MV-4-11 (cell line): ENCODE data around the gene PPIL4.
A peak's percentile ranks its signal among the peaks of the same experiment; 100 is the strongest.

ENCODE experiments used
- DNase-seq: peaks from one replicate; lab custom pipeline; 2025; lab: John Stamatoyannopoulos, UW

PPIL4 gene

GRCh38 chr6:149545754-149546471, at the start of gene PPIL4:
PPIL4 (minus strand) TSS chr6:149546043; CDS start chr6:149546005, 38 bp downstream.
- DNase-seq: peak; percentile 89

DNA sequence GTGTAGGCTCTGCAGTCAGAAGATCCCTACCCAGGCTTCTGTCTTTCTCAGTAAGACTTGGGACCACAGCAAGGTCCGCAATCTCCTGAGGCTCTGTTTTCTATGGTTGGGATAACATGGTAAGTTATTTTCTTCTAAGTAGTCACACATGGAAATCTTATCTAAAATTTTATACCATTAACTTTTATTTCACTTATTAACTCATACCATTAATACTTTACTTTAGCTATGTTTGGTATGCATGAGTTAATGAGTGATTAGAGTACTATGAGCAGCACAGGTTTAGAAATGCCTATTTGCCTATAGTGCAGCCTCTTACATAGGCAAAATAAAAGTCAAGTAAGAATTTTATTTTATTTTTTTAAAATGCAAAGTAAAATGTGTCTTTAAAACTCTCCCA, 47.6 kb upstream of the PPIL4 start:
- no peak for DNase-seq

GRCh38 chr6:149592983-149593382, 47.1 kb upstream of the PPIL4 start:
- DNase-seq: no peak

- DNase-seq: no peak
Observed at GRCh38 chr6:149586149-149586548, 40.3 kb upstream of the PPIL4 start.

DNA sequence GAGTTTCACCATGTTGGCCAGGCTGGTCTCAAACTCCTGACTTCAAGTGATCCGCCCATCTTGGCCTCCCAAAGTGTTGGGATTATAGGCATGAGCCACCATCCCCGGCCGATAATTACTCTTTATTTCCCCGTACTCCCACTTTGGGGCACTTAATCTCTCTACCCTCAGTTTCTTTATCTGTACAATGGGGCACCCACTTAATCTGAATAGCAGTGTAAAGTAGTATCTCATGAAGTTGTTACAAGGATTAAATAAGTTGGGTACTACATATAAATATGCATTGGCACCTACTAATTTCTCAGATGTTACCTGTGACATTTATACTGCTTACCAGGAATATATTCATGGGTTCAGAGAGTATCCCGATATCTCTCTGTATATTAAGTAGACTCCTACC, 35.5 kb upstream of the PPIL4 start:
- DNase-seq: no peak

- DNase-seq: no peak
Observed at GRCh38 chr6:149580880-149581279, 35.0 kb upstream of the PPIL4 start.

GRCh38 chr6:149567945-149568585, 22.2 kb upstream of the PPIL4 start:
- no peak for DNase-seq

DNA sequence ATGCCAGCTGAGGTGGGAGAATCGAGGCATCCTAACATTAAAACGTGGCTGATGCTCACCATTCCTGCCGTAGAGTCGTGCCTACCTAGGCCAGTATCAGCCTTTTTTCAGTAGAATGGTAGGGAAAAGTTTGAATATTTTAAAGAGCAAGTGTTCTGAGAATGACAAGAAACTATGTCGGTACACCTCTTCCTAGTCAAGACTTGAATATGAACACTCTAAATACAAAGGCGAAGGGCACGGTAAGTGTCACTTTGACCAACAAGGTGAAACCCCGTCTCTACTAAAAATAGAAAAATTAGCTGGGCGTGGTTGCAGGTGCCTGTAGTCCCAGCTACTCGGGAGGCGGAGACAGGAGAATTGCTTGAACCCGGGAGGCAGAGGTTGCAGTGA, 21.3 kb upstream of the PPIL4 start:
- no peak for DNase-seq

GRCh38 chr6:149566410-149567193, 20.8 kb upstream of the PPIL4 start:
- no peak for DNase-seq

- peak; percentile 86 for DNase-seq
Observed at GRCh38 chr6:149565527-149566409, 19.9 kb upstream of the PPIL4 start, which contains the start of gene GINM1. GINM1 (plus strand) TSS chr6:149566375; CDS start chr6:149566415, 40 bp downstream.

DNA sequence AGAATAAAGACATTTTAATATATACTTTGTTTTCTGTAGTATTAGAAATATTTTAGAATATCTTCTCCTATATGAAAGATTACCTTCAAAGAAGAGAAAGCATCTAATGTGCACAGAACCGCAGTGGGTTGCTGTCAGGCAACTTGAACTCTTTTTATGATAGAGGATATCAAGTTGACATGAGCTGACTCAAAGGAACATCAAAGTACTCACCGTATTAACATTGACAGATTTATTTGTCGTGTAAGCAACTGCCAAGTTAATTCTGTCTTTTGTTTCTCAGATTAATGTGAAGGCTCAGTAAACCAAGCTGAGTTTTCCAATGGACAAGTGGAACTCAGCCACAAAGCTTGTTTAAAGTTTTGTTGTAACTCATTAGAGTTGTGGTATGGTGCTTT, 18.1 kb upstream of the PPIL4 start:
- DNase-seq: no peak

GRCh38 chr6:149563203-149563927, 17.5 kb upstream of the PPIL4 start:
- no peak for DNase-seq

DNA sequence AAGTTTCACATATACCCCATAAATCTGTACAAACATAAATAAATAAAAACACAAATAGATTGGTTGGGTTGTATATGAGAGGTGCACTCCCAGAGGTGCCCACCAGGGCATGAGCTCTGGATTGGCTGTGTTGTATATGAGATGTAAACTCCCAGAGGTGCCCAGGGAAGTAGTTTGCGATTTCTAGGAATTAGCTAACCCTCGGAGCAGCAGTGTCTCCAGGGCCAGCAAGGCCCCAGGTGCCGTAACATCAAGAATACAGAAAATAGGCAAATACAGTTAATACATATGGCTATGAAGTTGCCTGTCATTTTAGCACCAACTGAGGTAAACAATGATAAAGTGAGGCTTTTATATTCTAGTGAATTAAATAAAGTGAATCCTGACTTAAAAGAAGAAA, 14.9 kb upstream of the PPIL4 start:
- no peak for DNase-seq

DNA sequence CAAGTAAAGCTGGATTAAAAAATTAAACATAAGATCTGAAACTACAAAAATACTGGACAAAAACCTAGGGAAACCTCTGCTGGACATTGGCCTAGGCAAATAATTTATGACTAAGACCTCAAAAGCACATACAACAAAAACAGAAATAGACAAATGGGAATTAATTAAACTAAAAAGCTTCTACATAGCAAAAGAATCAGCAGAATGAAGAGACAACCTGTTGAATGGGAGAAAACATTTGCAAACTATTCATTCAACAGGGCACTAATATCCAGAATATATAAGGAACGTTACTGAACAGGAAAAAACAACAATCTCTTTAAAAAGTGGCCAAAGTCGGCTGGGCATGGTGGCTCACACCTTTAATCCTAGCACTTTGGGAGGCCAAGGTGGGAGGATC, 13.5 kb upstream of the PPIL4 start:
- DNase-seq: no peak

DNA sequence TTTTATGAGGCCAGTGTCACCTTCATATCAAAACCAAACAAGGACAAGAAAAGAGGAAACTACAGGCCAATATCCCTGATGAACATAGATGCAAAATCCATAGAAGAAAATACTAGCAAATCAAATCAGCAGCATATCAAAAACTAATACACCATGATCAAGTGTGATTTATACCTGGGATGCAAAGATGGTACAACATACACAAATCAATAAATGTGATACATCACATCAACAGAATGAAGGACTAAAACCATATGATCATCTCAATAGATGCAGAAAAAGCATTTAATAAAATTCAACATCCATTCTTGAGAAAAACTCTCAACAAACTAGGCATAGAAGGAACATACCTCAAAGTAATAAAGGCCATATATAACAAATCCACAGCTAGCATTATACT, 12.2 kb upstream of the PPIL4 start:
- DNase-seq: no peak

- DNase-seq: no peak
Observed at GRCh38 chr6:149551920-149552319, 6.1 kb upstream of the PPIL4 start.

DNA sequence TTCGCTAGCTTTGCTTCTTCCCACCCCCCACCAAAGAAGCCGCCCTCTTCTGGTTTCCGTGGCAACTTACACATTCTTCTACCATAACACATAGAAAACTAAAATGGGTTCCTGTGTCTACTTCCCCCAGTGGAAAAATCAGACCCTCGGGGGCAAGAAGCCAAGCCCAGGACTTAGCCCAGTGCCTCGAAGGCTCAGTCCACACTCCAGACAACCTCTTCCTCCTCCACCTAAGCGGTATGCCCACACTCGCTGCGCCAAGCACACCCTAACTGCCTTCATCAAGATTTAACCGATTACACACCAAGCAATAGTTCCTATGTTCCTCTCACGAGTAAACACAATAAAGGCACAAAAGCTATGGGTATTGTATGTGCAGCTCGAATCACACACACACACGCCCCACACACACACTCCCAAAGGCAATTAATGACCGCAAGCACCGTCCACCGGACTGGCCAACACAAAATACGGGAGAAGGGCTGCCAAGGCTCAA, 537 bp downstream of the PPIL4 start:
- DNase-seq: peak; percentile 63

GRCh38 chr6:149544646-149545257, 1.1 kb downstream of the PPIL4 start:
- no peak for DNase-seq

GRCh38 chr6:149541139-149541538, 4.7 kb downstream of the PPIL4 start:
- no peak for DNase-seq

GRCh38 chr6:149534742-149535141, 11.1 kb downstream of the PPIL4 start:
- no peak for DNase-seq

DNA sequence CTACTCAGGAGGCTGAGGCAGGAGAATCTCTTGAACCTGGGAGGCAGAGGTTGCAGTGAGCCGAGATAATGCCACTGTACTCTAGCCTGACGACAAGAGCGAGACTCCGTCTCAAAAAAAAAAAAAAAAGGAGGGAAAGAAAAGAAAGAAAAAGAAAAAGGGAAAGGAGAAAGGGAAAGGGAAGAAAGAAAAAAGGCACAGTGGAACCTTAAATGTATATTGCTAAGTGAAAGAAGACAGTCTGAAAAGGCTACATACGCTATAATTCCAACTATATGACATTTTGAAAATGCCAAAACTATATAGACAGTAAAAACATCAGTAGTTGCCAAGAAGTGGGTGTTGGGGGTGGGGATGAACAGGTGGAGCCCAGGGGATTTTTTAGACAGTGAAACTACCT, 16.2 kb downstream of the PPIL4 start:
- no peak for DNase-seq
